Forelimb muscle (tissue), 1 donor: ENCODE results near the gene ISM2. TPM values are rescaled to one million over a fixed set of nuclear protein-coding genes. Genes with fewer than 3 reads are reported as not detected.
"Not testable (repeated sequence)": the region's sequence is repeated elsewhere in the genome, so short reads cannot be mapped to it uniquely, and the experiment has no call there.

Experiments
- DNase-seq: peaks from one replicate; pipeline ENCODE4 v3.0.0-alpha.2; 2013; ENCODE audit warnings: low read depth
- polyA plus RNA-seq: library from polyadenylated mRNA; unstranded; fragments of 120-200 nt; gene quantifications from one replicate; pipeline ENCODE4 v1.2.1, GENCODE V29; 2013; ENCODE audit not compliant: insufficient read length

The ISM2 gene
- not detected for polyA plus RNA-seq

DNA sequence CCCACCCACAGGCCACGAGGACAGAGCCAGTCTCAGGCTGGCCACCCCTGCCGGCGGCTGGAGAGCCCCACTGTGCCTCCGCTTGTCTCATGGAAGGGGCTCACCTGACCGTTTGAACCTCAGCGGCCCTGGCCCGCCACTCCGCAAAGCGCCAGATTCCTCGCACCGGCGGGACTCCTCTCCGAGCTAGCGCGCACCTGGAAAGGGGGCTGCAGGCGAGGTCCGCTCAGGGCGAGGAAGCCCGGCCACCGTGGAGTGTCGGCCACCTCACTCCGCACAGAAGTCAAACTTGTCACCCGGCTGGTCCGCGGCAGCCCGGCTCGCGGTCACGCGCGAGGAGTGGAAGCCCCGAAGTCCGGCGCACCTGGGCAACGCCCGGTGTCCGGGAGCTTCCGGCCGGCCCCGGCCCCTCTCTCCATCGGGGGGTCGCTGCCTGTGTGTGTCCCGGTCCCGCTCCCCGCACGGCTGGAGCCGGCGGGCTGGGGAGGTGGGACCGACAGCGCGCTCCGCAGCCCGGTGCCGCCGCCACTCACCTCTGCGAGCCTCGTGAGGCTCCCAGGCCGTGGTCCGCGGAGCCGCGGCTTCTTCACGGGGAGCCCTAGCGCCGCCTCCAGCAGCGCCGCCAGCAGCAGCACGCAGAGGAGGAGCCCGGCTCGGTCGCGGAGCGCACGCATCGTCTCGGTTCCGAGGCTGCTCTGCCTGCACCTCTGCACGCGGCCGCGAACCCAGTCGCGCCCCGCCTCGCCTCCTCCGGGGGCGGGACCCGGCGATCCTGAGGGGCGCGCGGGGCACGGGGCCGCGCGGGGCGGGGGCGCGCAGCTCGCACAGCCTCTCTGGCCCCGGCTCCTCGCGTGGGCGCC is at the start of gene ISM2:
TSS of gene ISM2 (minus strand) at position 697 of the 860 bp plus-strand sequence. CDS start at position 674, 23 bp downstream.
- no peak for DNase-seq

DNA sequence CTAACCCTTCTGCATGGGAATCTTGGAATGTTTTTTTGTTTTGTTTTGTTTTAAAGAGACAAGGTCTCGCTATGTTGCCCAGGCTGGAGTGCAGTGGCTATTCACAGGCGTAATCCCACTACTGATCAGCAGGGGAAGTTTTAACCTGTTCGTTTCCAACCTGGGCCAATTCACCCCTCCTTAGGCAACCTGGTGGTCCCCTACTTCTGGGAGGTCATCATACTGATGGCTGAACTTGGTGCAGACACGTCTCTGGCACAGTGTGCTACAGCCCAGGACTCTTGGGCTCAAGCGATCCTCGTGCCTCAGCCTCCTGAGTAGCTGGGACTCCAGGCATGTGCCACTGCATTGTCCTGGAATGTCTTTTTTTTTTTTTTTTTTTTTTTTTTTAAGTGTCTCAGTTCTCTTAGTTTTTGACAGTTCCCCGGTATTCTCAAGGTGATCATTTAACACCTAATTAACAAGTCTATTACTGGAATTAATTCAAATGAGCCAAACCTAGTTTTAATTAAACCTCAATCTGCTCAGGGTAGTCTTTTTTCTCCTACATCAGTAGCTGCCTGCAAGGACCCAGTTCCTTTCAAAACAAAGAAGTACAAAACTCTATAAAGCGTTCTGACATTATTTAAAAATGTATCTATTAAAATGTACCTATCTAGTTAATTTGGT is 49.0 kb upstream of the ISM2 start:
- no peak for DNase-seq

DNA sequence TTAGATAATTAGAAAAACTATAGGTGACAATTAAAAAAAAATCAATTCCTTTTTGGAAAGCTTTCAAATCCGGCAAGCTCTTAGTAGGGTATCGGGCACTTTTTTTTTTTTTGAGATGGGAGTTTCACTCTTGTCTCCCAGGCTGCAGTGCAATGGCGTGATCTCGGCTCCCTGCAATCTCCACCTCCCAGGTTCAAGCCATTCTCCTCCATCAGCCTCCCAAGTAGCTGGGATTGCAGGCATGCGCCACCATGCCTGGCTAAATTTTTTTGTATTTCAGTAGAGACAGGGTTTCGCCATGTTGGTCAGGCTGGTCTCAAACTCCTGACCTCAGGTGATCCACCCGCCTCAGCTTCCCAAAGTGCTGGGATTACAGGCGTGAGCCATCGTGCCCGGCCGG is 46.6 kb upstream of the ISM2 start:
- not testable (repeated sequence) for DNase-seq

DNA sequence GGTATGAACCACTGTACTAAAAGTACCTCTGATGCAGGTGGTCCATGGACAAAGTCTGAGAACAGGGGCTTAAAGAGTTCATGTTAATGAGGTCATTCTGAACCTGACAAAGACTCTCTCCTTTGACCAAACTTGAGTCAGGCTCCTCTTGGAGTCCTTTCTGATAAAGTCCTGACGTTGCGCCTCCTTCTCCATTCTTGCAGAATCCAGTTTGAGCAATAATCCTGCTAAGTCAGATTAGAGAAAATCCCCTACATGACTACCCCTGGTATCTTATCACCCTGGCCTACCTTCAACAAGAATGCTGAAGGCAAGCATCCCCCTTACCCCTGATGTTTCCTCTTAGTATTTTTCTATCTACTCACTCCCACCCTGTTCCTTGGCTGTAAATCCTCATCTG is 46.0 kb upstream of the ISM2 start:
- no peak for DNase-seq

DNA sequence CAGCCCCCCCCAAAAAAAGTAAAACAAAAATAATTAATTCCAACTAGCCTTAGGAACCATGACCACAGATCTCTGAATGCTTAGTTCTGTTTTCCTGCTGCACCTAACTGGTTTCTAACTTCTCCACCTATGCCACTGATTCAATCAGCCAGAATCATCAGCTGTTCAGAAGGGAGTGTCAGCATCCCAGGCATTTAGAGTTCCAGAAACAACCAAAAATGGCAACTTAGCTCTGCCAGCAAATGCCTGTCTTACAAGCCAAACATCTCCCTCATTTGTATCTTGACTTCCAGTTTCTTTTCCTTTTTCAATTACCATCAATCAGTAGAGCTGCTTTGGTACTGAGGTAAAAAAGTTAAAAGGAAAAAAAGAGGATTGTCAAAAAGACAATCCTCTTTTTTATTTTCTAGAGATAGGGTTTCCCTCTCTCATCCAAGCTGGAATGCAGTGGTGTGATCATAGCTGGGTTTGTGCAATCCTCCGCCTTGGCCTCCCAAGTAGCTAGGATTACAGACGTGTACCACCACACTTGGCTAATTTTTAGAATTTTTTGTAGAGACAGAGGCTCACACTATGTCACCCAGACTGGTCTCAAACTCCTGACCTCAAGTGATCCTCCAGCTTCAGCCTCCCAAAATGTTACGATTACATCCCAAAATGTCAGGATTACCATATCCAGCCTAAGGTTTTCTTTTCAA is 45.2 kb upstream of the ISM2 start:
- DNase-seq, result no peak

DNA sequence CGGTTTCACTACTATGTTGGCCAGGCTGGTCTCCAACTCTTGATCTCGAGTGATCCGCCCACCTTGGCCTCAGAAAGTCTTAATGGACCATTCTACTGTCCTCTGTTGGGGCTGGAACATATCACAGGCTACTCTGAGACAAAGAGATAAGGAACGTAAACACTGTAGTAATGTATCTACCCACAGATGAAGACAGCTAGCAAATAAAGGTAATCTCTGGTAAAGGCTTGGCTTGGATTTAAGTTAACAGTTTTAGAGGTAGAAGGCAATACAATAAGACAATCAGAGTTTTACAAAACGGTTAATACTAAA is 44.6 kb upstream of the ISM2 start:
- no peak for DNase-seq

DNA sequence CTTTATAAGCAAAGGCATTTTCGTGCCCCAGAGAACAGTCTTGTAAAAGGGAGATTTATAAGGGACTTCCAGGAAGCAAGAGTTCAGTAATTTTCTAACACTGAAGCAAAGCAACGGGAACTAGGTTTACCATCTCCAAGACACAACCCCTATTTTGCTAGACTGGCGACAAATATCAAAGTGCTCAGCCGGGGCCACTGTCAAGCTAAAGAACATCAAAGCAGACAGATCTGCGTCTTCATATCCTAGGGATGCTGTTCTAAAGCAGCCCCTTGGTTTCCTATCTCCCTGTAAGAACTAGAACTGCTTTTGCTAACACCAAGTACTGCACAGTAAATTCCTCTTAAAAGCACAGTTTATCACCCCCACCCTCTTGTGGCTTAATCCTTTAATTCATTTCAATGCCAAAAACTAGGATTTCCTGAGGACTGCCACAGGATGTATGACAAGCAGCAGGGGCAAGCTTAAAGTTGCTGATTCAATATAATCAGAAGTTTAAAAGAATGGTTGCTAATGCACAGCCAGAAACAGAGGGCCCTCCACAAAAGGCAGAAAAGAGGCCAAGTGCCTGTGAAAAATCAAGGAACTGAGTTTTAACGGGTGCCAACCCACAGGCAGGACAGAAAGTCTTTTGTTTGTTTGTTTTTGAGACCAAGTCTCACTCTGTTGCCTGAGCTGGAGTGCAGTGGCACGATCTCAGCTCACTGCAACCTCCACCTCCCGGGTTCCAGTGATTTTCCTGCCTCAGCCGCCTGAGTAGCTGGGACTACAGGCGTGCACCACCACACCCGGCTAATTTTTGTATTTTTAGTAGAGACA is 44.0 kb upstream of the ISM2 start:
- DNase-seq, result no peak

DNA sequence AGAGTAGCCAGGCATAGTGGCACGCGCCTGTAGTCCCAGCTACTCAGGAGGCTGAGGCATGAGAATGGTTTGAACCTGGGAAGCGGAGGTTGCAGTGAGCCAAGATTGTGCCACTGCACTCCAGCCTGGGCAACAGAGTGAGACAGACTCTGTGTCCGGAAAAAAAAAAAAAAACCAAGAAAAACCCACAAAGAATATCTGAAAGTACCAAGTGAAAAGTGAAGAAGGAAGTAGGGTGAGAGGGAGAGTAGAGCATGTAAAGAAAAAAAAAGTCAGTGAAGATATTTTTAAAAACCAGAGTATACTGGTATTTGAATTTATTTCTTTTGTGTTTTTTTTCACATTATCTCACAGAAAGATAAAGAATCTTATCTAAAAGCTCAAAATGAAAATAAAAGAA is 43.3 kb upstream of the ISM2 start:
- DNase-seq, result no peak

DNA sequence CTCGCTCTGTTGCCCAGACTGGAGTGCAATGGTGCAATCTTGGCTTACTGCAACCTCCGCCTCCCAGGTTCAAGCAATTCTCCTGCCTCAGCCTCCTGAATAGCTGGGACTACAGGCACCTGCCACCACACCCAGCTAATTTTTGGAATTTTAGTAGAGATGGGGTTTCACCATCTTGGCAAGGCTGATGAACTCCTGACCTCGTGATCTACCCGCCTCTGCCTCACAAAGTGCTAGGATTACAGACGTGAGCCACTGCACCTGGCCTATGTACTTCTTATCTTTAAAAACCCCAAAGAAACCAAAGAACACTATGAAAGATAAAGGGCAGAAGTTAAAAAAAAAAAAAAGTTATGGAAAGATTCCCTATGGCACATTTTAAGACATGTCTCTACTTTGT is 38.3 kb upstream of the ISM2 start:
- not testable (repeated sequence) for DNase-seq

DNA sequence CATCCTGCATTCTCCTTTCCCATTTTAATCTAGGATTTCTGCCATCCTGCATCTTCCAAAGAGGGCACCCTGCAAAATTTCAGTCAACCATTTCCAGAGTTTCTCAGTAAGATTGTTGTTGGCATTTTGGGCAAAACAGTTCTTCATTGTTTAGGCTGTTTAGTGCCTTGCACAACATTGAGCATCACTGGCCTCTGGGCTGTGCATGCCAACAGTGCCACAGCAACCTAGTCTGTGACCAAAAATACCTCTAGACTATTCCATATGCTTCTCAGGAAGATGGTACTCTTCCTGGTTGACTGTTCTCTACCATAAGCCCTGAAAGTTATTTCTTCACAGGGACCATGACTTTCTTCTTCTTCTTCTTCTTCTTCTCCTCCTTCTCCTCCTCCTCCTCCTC is 32.5 kb upstream of the ISM2 start:
- no peak for DNase-seq

DNA sequence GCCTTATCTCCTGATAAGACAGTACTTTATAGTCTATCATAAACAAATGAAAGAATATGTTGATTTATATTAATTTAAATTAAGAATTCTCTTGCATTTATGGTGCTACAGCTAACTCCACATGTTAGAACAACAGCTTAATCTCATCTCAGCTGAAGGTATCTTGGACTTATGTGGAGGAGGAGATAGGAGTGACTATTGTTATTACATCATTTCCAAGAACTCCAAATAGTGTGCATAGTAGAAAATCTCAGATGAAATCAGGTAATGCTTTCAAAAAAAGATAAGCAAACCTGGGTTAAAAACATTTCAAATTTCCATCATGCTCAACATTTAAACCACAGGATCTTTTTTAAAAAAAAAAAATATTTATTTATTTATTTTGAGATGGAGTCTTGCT is 31.3 kb upstream of the ISM2 start:
- DNase-seq, result no peak

DNA sequence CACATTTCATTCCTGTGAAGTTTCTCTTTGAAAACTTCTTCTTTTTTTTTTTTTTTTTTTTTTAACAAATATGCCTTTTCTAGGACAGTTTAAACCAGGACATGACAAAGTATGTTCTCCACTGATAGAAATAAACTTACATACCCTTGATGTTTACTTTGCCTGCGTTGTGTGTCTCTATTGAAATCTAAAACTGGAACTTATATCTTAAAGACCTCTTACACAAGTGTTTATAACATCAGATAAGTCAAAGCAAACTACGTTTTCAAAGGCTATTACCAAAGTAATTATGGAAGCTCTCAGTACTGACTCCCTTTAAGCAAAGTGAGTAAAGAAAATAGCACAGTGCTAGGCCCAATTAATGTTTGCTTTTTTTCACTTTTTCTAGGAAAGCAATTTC is 30.6 kb upstream of the ISM2 start:
- DNase-seq, result no peak

DNA sequence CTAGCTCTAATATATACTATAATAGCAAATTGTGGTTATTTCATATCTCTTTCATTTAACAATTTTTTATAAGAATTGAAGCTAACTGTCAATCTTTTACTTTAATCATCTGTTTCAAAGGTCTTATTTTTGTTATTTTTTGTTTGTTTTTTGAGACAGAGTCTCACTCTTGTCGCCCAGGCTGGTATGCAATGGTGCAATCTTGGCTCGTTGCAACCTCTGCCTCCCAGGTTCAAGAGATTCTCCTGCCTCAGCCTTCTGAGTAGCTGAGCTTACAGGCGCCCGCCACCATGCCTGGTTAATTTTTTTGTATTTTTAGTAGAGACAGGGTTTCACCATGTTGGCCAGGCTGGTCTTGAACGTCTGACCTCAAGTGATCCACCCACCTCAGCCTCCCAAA is 30.1 kb upstream of the ISM2 start:
- DNase-seq, result not testable (repeated sequence)

DNA sequence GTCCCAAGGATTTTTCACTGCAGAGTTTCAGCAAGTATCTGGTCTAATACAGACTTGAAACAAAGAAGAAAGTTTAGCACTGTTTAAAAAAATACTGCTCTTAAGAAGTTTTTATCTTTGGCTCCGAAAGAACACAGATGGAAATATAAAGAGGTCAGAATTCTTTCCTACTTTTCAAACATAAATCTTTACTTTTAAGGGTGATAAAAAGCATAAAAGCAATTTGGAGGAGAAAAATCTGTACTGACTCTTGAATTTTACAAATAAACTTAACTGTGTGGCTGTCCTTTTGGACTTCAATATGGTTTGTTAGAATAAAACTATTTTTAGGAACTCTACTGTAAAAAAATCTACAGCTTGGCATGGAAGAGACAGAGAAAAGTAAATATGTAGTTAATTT is 27.6 kb upstream of the ISM2 start:
- no peak for DNase-seq

DNA sequence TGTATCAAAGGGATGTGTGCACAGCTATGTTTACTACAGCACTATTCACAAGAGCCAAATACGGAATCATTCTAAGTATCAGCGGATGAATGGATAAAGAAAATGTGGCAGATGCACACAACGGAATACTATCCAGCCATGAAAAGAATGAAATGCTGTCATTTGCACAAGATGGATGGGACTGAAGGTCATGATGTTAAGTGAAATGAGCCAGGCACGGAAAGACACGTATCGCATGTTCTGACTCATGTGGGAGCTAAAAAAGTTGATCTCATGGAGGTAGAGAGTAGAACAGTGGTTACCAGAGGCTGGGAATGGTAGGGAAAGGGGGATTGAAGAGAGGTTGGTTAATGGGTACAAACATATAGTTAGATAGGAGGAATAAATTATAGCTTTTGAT is 25.9 kb upstream of the ISM2 start:
- no peak for DNase-seq

DNA sequence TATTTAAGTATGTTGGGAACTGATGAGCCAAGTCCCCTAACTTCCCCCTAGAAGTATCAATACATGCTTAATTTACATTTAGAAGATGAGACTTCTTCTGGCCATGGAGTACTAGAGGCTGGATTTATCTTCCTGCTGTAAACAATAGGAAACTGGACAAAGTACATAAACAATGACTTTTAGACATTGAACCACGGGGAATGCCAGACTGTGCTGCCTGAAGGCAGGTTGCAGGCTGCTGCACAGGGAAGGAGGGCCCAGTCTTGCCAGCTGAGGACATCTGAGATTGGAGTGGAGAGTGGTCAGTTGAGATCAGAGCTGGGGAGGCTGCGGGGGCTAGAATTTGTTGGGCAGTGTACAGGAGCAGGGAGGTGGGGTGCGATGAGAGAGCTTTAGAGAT is 24.5 kb upstream of the ISM2 start:
- no peak for DNase-seq

DNA sequence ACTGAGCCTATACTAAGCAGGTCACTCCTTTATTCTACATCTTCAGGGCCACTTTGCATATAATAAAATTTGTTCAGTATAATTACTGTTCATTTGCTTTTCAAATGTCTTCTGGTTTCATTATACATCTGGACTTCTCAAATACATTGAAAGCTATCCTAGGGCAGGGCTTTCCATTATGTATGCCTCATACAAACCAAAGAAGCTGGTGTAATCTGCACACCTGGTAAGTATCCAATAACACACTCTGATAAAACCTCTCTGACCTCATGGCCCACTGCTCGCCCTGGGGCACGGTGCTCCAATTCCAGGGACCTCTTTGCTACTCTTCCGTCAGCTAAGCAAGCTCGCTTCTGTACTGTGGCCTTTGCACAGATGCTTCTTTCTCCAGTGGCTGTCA is 21.9 kb upstream of the ISM2 start:
- DNase-seq, result no peak

DNA sequence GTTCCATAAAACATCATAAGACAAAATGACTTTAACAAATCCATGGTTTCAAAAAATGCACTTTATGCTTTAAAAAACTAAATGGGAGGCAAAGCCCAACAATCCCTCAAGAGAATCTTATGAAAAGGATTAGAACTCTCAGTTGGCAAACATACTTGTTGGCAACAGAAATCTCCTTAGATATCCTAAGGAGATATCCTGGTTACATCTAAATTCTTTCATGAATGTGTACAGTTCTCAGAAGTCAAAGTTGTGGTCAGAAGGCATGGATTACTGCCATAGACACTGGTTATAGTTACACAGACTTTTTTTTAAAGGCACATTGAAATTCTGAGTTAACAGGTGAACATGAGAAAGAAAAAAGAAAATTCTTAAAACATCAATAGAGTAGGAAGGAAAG is 17.5 kb upstream of the ISM2 start:
- no peak for DNase-seq

DNA sequence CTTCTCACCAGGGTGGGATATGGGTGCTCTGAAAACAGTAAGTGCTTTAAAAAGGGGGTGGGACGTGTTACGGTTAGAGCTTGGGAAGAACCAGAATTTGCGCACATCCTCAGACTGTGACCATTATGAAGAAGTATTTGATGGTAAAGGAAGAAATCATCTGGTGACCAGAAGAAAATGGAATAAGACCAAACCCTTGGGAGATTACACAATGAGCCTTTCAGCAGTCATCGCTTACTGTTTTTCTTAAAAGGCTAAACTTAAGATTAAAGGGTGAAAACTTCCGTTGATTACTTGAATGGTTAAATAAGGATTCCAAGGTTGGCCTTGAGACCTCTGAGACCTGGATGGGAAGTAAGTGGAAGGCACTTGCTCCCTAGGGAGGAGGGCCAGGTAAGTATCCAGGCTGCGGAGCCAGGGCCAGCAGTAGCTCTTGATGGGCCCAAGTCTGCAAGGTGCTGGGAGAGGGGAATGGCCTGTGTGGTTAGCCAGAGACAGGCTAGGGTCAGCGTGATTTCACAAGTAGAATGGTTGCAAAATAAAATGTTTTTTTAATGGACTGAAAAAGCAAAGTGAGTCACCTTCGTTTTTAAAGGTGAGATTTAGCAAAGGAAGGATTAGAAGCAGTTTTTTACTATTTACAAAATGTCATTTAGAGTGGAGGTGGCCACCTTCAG is 13.0 kb upstream of the ISM2 start:
- DNase-seq, result no peak

DNA sequence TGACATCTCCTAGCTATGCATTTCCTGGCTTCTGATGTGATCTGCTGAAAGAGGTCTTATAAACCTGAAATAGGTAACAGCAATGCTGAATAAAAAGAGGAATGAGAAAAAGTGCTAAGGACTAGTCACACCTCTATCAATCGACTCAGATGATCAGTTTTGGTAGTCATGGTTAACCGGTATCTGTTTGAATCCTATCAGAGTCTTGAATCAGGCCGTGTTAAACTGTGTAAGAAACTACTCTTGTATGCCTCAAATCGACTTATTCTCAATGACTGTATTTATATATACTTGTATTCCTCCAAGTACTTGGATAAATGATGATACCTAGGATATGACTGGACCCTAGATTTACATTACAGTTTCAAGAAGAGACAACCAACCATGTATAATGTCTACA is 10.8 kb upstream of the ISM2 start:
- no peak for DNase-seq

DNA sequence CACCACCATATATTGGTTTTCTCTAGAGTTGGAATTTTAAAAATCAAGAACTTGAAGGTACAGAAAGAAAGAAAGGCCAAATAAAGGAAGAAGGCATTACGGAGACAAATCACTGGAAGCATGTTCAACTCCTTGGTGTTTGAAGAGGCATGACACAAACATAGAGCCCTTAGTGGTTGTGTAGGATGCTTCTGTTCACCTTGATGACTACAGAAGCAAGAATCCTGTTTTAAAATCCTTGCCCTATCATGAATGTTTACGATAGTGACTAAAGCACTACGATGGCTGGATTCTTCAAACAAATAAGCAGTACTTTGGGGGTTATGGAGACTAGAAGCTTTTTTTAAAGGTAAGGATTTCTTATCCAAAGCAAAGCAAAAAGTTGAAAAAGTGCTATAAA is 10.3 kb upstream of the ISM2 start:
- no peak for DNase-seq
